Activated CD8-positive, alpha-beta T cell treated with anti-CD3 and anti-CD28 coated beads for 36 hours (primary cell): ENCODE results near the gene PTRHD1. TPM values are rescaled to one million over a fixed set of nuclear protein-coding genes. Genes with fewer than 3 reads are reported as not detected.

Experiments used
- ATAC-seq: fragments of 200-7000 bp; cut with Tn5 transposase; one replicate; pipeline ENCODE4 v1.10.0; 2021; ENCODE audit warnings: mild to moderate bottlenecking, moderate library complexity
- CTCF ChIA-PET: fragments of 350-600 bp; sonication (Branson Sonifier 250); formaldehyde crosslinking; loops from one replicate; lab custom pipeline; 2021; ENCODE audit warnings: antibody characterized with exemption; lab: Charles Lee
- POLR2A ChIA-PET: fragments of 350-600 bp; sonication (Branson Sonifier 250); formaldehyde crosslinking; loops from one replicate; lab custom pipeline; 2021; ENCODE audit warnings: antibody characterized with exemption; lab: Charles Lee
- DNase-seq: peaks from one replicate; pipeline ENCODE4 v3.0.0-alpha.2; 2020
- H3K27ac Mint-ChIP-seq: one replicate; pipeline ENCODE4 v1.8.0; 2021; ENCODE audit warnings: mild to moderate bottlenecking, mixed read lengths
- H3K27me3 Mint-ChIP-seq: one replicate; pipeline ENCODE4 v1.8.0; 2021; ENCODE audit warnings: mixed read lengths
- H3K36me3 Mint-ChIP-seq: one replicate; pipeline ENCODE4 v1.8.0; 2021; ENCODE audit warnings: low read depth, mixed read lengths
- H3K4me1 Mint-ChIP-seq: one replicate; pipeline ENCODE4 v1.8.0; 2021; ENCODE audit warnings: low read depth, mixed read lengths
- H3K4me3 Mint-ChIP-seq: one replicate; pipeline ENCODE4 v1.8.0; 2021; ENCODE audit warnings: mild to moderate bottlenecking, moderate library complexity, mixed read lengths
- H3K9me3 Mint-ChIP-seq: one replicate; pipeline ENCODE4 v1.8.0; 2021; ENCODE audit warnings: mixed read lengths
- CTCF ChIP-seq: fragments of 200-600 bp; IDR thresholded peaks from one replicate; pipeline ENCODE4 v1.8.0; 2022; ENCODE audit warnings: antibody characterized with exemption, mild to moderate bottlenecking
- intact Hi-C: fragments of 100-400 bp; cut with micrococcal nuclease; formaldehyde crosslinking; loops from one replicate; pipeline ENCODE4 v1.10.0; 2022
- total RNA-seq, 2 experiments: library from RNA; stranded (reverse); gene quantifications; one replicate each; pipeline ENCODE4 v1.2.3, GENCODE V29; 2021

The PTRHD1 gene
- total RNA-seq, 2 experiments from 2014 or later = 23.2 to 24.9 TPM

- no peaks in the 10 kb centered on the region for H3K9me3 Mint-ChIP-seq
- no peak for DNase-seq
- CTCF ChIA-PET = interaction anchor here (1.5 kb wide), 1 partner anchor 56 kb away, joined by 4 read pairs; no protein-coding TSS in a partner anchor
- TF ChIP-seq CTCF = no peak
- no peak for ATAC-seq
- H3K27ac Mint-ChIP-seq = no peak overlapping the region
- H3K27me3 Mint-ChIP-seq = no peaks in the 10 kb centered on the region
- H3K4me3 Mint-ChIP-seq = no peak overlapping the region
- H3K4me1 Mint-ChIP-seq = no peaks in the 10 kb centered on the region
- intact Hi-C loops = no loop called here
- H3K36me3 Mint-ChIP-seq = peaks cover 5% of the 10 kb centered on the region
- POLR2A ChIA-PET = interaction anchor here (0.5 kb wide), 1 partner anchor 1338 kb away, joined by 5 read pairs; no protein-coding TSS in a partner anchor
Measured at GRCh38 chr2:24771764-24772586, 21.2 kb downstream of the PTRHD1 start.

GRCh38 chr2:24771061-24771460 is 22.1 kb downstream of the PTRHD1 start:
- DNase-seq (no peak), ATAC-seq (no peak)
- Mint-ChIP-seq H3K9me3 (no peaks in the 10 kb centered on the region), H3K27me3 (no peaks in the 10 kb centered on the region), H3K4me3 (no peak overlapping the region), H3K36me3 (peaks cover 11% of the 10 kb centered on the region), H3K27ac (peak overlapping the region; percentile 4), H3K4me1 (peaks cover 6% of the 10 kb centered on the region)
- ChIA-PET CTCF (no interaction called here), POLR2A (no interaction called here)
- intact Hi-C loops = no loop called here
- no peak for TF ChIP-seq CTCF

GRCh38 chr2:24768601-24769000 is 24.6 kb downstream of the PTRHD1 start:
- ChIA-PET CTCF (no interaction called here), POLR2A (interaction anchor here (0.6 kb wide), 2 partner anchors 280 to 910 kb away, joined by 3 read pairs; no protein-coding TSS in a partner anchor)
- H3K27ac Mint-ChIP-seq = no peak overlapping the region
- no peak for TF ChIP-seq CTCF
- DNase-seq = no peak
- no peaks in the 10 kb centered on the region for H3K27me3 Mint-ChIP-seq
- H3K4me3 Mint-ChIP-seq = no peak overlapping the region
- peaks cover 6% of the 10 kb centered on the region for H3K4me1 Mint-ChIP-seq
- ATAC-seq = no peak
- intact Hi-C loops = no loop called here
- H3K9me3 Mint-ChIP-seq = no peaks in the 10 kb centered on the region
- H3K36me3 Mint-ChIP-seq = peaks cover 22% of the 10 kb centered on the region

- TF ChIP-seq CTCF = no peak
- CTCF ChIA-PET = no interaction called here
- Mint-ChIP-seq H3K4me1 (peaks cover 6% of the 10 kb centered on the region), H3K27me3 (no peaks in the 10 kb centered on the region), H3K9me3 (no peaks in the 10 kb centered on the region), H3K36me3 (peaks cover 22% of the 10 kb centered on the region), H3K27ac (no peak overlapping the region), H3K4me3 (no peak overlapping the region)
- DNase-seq (no peak), ATAC-seq (no peak)
- POLR2A ChIA-PET = no interaction called here
- intact Hi-C loops = no loop called here
Measured at GRCh38 chr2:24768013-24768412, 25.2 kb downstream of the PTRHD1 start.

- no peaks in the 10 kb centered on the region for H3K9me3 Mint-ChIP-seq
- intact Hi-C loops = no loop called here
- ATAC-seq = no peak
- H3K27me3 Mint-ChIP-seq = no peaks in the 10 kb centered on the region
- H3K4me1 Mint-ChIP-seq = peaks cover 6% of the 10 kb centered on the region
- peaks cover 22% of the 10 kb centered on the region for H3K36me3 Mint-ChIP-seq
- POLR2A ChIA-PET = no interaction called here
- CTCF ChIA-PET = interaction anchor here (1.0 kb wide), 1 partner anchor 26 kb away, joined by 3 read pairs; no protein-coding TSS in a partner anchor
- DNase-seq = peak; percentile 30
- no peak for TF ChIP-seq CTCF
- peak overlapping the region; percentile 50 for H3K27ac Mint-ChIP-seq
- no peak overlapping the region for H3K4me3 Mint-ChIP-seq
Measured at GRCh38 chr2:24766609-24767008, 26.6 kb downstream of the PTRHD1 start.
